ENCODE data around the gene ACADVL. TPM values are rescaled to one million over a fixed set of nuclear protein-coding genes. Genes with fewer than 3 reads are reported as not detected.

The ACADVL gene
- total and polyA plus RNA-seq, 4 donors, result 159 to 1,724 (median 436) TPM

GRCh38 chr17:7204336-7204735 lies 15.4 kb upstream of the ACADVL start:
- H3K27ac ChIP-seq (ENCODE audit: low read depth in 1 of 2, low read length in 2 of 2), result no peak overlapping the region
- no peaks in the 10 kb centered on the region for H3K4me1 ChIP-seq (ENCODE audit: control insufficient read depth in 1 of 2, insufficient read depth in 2 of 2, low read length in 2 of 2)
- ATAC-seq (ENCODE audit: low FRiP score), result peak; percentile 6
- peaks cover 0 to 2% of the 10 kb centered on the region in 2 donors for H3K36me3 ChIP-seq (ENCODE audit: control insufficient read depth in 1 of 2, insufficient read depth in 2 of 2, low read length in 1 of 2)
- intact Hi-C loops (cut with DNase I), result no loop called here
- WGBS, 2 donors, result 75 to 76% methylated on average over 14 to 15 of the region's 15 CpGs
- no peaks in the 10 kb centered on the region for H3K9me3 ChIP-seq (ENCODE audit: control insufficient read depth, low read length)
- peak overlapping the region in 1 of 2 donors; percentile 2 for H3K4me3 ChIP-seq (ENCODE audit: low read length in 2 of 2)
- no peak for DNase-seq
- H3K27me3 ChIP-seq (ENCODE audit: control insufficient read depth in 1 of 2, insufficient read depth in 2 of 2, low read length in 1 of 2), result no peaks in the 10 kb centered on the region

GRCh38 chr17:7204828-7205461 lies 14.8 kb upstream of the ACADVL start:
- intact Hi-C loops (cut with DNase I), result no loop called here
- Histone ChIP-seq H3K9me3 (ENCODE audit: control insufficient read depth, low read length) (no peaks in the 10 kb centered on the region), H3K4me3 (ENCODE audit: low read length in 2 of 2) (peak overlapping the region in 1 of 2 donors; percentile 2), H3K27me3 (ENCODE audit: control insufficient read depth in 1 of 2, insufficient read depth in 2 of 2, low read length in 1 of 2) (no peaks in the 10 kb centered on the region), H3K27ac (ENCODE audit: low read depth in 1 of 2, low read length in 2 of 2) (no peak overlapping the region), H3K4me1 (ENCODE audit: control insufficient read depth in 1 of 2, insufficient read depth in 2 of 2, low read length in 2 of 2) (no peaks in the 10 kb centered on the region), H3K36me3 (ENCODE audit: control insufficient read depth in 1 of 2, insufficient read depth in 2 of 2, low read length in 1 of 2) (peaks cover 0 to 2% of the 10 kb centered on the region in 2 donors)
- 1% methylated on average over 32 to 34 of the region's 34 CpGs for WGBS, 2 donors
- ATAC-seq (ENCODE audit: low FRiP score) (peak; percentile 88), DNase-seq (peak; percentile 93 to 95)

GRCh38 chr17:7205561-7205960 lies 14.2 kb upstream of the ACADVL start:
- H3K27me3 ChIP-seq (ENCODE audit: control insufficient read depth in 1 of 2, insufficient read depth in 2 of 2, low read length in 1 of 2), result no peaks in the 10 kb centered on the region
- no peaks in the 10 kb centered on the region for H3K9me3 ChIP-seq (ENCODE audit: control insufficient read depth, low read length)
- no peaks in the 10 kb centered on the region for H3K4me1 ChIP-seq (ENCODE audit: control insufficient read depth in 1 of 2, insufficient read depth in 2 of 2, low read length in 2 of 2)
- H3K27ac ChIP-seq (ENCODE audit: low read depth in 1 of 2, low read length in 2 of 2), result no peak overlapping the region
- ATAC-seq (ENCODE audit: low FRiP score) (no peak), DNase-seq (no peak)
- H3K36me3 ChIP-seq (ENCODE audit: control insufficient read depth in 1 of 2, insufficient read depth in 2 of 2, low read length in 1 of 2), result peaks cover 0 to 2% of the 10 kb centered on the region in 2 donors
- intact Hi-C loops (cut with DNase I), result no loop called here
- H3K4me3 ChIP-seq (ENCODE audit: low read length in 2 of 2), result peak overlapping the region in 1 of 2 donors; percentile 2
- 26 to 35% methylated on average over 15 of the region's 15 CpGs for WGBS, 2 donors

GRCh38 chr17:7207120-7208001 lies 12.4 kb upstream of the ACADVL start:
- WGBS, 2 donors, result 81 to 82% methylated on average over 21 to 24 of the region's 24 CpGs
- H3K27me3 ChIP-seq (ENCODE audit: control insufficient read depth in 1 of 2, insufficient read depth in 2 of 2, low read length in 1 of 2), result no peaks in the 10 kb centered on the region
- DNase-seq (no peak), ATAC-seq (ENCODE audit: low FRiP score) (no peak)
- no peak overlapping the region for H3K27ac ChIP-seq (ENCODE audit: low read depth in 1 of 2, low read length in 2 of 2)
- no peak overlapping the region for H3K4me3 ChIP-seq (ENCODE audit: low read length in 2 of 2)
- H3K36me3 ChIP-seq (ENCODE audit: control insufficient read depth in 1 of 2, insufficient read depth in 2 of 2, low read length in 1 of 2), result peaks cover 0 to 2% of the 10 kb centered on the region in 2 donors
- no peaks in the 10 kb centered on the region for H3K9me3 ChIP-seq (ENCODE audit: control insufficient read depth, low read length)
- intact Hi-C loops (cut with DNase I), result no loop called here
- H3K4me1 ChIP-seq (ENCODE audit: control insufficient read depth in 1 of 2, insufficient read depth in 2 of 2, low read length in 2 of 2), result no peaks in the 10 kb centered on the region

GRCh38 chr17:7208027-7208571 lies 11.6 kb upstream of the ACADVL start:
- Histone ChIP-seq H3K4me3 (ENCODE audit: low read length in 2 of 2) (no peak overlapping the region), H3K27me3 (ENCODE audit: control insufficient read depth in 1 of 2, insufficient read depth in 2 of 2, low read length in 1 of 2) (no peaks in the 10 kb centered on the region), H3K9me3 (ENCODE audit: control insufficient read depth, low read length) (no peaks in the 10 kb centered on the region), H3K36me3 (ENCODE audit: control insufficient read depth in 1 of 2, insufficient read depth in 2 of 2, low read length in 1 of 2) (no peaks in the 10 kb centered on the region), H3K4me1 (ENCODE audit: control insufficient read depth in 1 of 2, insufficient read depth in 2 of 2, low read length in 2 of 2) (no peaks in the 10 kb centered on the region), H3K27ac (ENCODE audit: low read depth in 1 of 2, low read length in 2 of 2) (no peak overlapping the region)
- ATAC-seq (ENCODE audit: low FRiP score) (no peak), DNase-seq (no peak)
- 51 to 60% methylated on average over 20 to 21 of the region's 21 CpGs for WGBS, 2 donors
- intact Hi-C loops (cut with DNase I), result no loop called here

GRCh38 chr17:7208754-7209460 lies 10.8 kb upstream of the ACADVL start:
- intact Hi-C loops (cut with DNase I), result no loop called here
- Histone ChIP-seq H3K4me3 (ENCODE audit: low read length in 2 of 2) (no peak overlapping the region), H3K36me3 (ENCODE audit: control insufficient read depth in 1 of 2, insufficient read depth in 2 of 2, low read length in 1 of 2) (no peaks in the 10 kb centered on the region), H3K27ac (ENCODE audit: low read depth in 1 of 2, low read length in 2 of 2) (no peak overlapping the region), H3K27me3 (ENCODE audit: control insufficient read depth in 1 of 2, insufficient read depth in 2 of 2, low read length in 1 of 2) (no peaks in the 10 kb centered on the region), H3K4me1 (ENCODE audit: control insufficient read depth in 1 of 2, insufficient read depth in 2 of 2, low read length in 2 of 2) (no peaks in the 10 kb centered on the region), H3K9me3 (ENCODE audit: control insufficient read depth, low read length) (no peaks in the 10 kb centered on the region)
- 84 to 86% methylated on average over 9 of the region's 9 CpGs for WGBS, 2 donors
- DNase-seq, result no peak
- no peak for ATAC-seq (ENCODE audit: low FRiP score)

- no peaks in the 10 kb centered on the region for H3K9me3 ChIP-seq (ENCODE audit: control insufficient read depth, low read length)
- no peaks in the 10 kb centered on the region for H3K36me3 ChIP-seq (ENCODE audit: control insufficient read depth in 1 of 2, insufficient read depth in 2 of 2, low read length in 1 of 2)
- 35 to 41% methylated on average over 22 to 37 of the region's 37 CpGs for WGBS, 2 donors
- no peak for ATAC-seq (ENCODE audit: low FRiP score)
- intact Hi-C loops (cut with DNase I), result no loop called here
- H3K4me1 ChIP-seq (ENCODE audit: control insufficient read depth in 1 of 2, insufficient read depth in 2 of 2, low read length in 2 of 2), result no peaks in the 10 kb centered on the region
- no peaks in the 10 kb centered on the region for H3K27me3 ChIP-seq (ENCODE audit: control insufficient read depth in 1 of 2, insufficient read depth in 2 of 2, low read length in 1 of 2)
- H3K27ac ChIP-seq (ENCODE audit: low read depth in 1 of 2, low read length in 2 of 2), result no peak overlapping the region
- no peak for DNase-seq
- H3K4me3 ChIP-seq (ENCODE audit: low read length in 2 of 2), result no peak overlapping the region
These were observed 8.1 kb upstream of the ACADVL start for GRCh38 chr17:7211491-7212273.

- 4 to 5% methylated on average over 14 to 15 of the region's 15 CpGs for WGBS, 2 donors
- Histone ChIP-seq H3K27me3 (ENCODE audit: control insufficient read depth in 1 of 2, insufficient read depth in 2 of 2, low read length in 1 of 2) (no peaks in the 10 kb centered on the region), H3K9me3 (ENCODE audit: control insufficient read depth, low read length) (no peaks in the 10 kb centered on the region), H3K4me1 (ENCODE audit: control insufficient read depth in 1 of 2, insufficient read depth in 2 of 2, low read length in 2 of 2) (no peaks in the 10 kb centered on the region), H3K36me3 (ENCODE audit: control insufficient read depth in 1 of 2, insufficient read depth in 2 of 2, low read length in 1 of 2) (no peaks in the 10 kb centered on the region), H3K4me3 (ENCODE audit: low read length in 2 of 2) (peak overlapping the region in 1 of 2 donors; percentile 2), H3K27ac (ENCODE audit: low read depth in 1 of 2, low read length in 2 of 2) (no peak overlapping the region)
- peak; percentile 3 for ATAC-seq (ENCODE audit: low FRiP score)
- intact Hi-C loops (cut with DNase I), result loop anchor here in 1 of 2 donors (1.0 kb wide), 1 partner anchor 38 kb away; the partner anchor contains the start of gene ELP5
- DNase-seq, result peak; percentile 83 to 91
These were observed 5.8 kb upstream of the ACADVL start for GRCh38 chr17:7213895-7214299.
